ES-I3 (cell line): ENCODE measurements around the gene MAPK6.

Source experiments
- H3K36me3 ChIP-seq: 2 replicates; pipeline ENCODE4 v1.6.1; 2013; ENCODE audit warnings: mild to moderate bottlenecking, low read length, control low read depth, moderate library complexity; ENCODE audit not compliant: insufficient read depth
- H3K4me1 ChIP-seq: 2 replicates; pipeline ENCODE4 v1.6.1; 2013; ENCODE audit warnings: mild to moderate bottlenecking, control low read depth, low read length; ENCODE audit not compliant: insufficient read depth
- H3K9ac ChIP-seq: 2 replicates; pipeline ENCODE4 v1.6.1; 2013; ENCODE audit warnings: low read depth, mild to moderate bottlenecking, low read length, moderate library complexity
- H3K9me3 ChIP-seq: 2 replicates; pipeline ENCODE4 v1.6.1; 2013; ENCODE audit warnings: mild to moderate bottlenecking, low read length, moderate library complexity; ENCODE audit not compliant: control insufficient read depth, insufficient read depth

Gene MAPK6

DNA sequence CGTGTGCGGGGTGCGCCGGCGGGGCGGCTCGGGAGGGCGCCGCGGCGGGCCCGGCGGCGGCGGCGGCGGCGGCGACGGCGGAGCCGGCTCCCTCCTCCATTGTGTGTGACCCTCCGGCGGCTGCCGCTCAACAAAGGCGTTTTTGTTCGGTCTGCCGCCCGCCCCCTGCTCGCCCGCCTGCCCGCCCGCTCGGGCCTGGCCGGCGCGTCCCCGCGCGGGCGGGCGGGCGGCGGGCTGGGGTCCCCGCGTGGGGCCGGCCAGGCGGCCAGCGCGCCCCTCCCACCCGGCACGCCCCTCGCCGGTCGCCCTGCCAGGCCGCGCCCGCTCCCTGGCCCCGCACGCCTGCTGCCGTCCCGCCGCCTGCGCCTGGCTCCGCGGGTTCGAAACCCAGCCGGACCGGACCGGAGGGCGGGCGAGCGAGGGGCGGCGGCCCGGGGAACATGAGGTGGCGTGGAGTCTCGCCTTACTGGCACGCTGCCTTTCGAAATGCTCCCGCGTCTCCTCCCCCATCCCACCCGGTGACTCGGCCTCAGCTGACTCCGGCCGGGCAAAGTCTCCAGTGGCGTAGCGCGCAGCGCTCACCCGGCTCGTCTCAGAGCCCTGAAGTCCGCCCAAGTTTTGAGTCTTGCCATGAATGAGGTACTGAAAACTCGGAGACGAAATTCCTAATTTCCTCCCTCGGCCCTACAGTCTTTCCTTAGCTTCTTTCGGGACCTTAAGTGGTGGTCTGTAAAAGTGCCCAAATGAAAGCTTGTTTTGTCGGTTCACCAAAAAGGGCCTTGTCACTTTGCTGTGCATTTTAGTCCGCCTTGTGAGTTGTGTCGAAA lies 588 bp downstream of the MAPK6 start:
- no peaks in the 10 kb centered on the region for H3K9me3 ChIP-seq
- no peaks in the 10 kb centered on the region for H3K36me3 ChIP-seq
- H3K9ac ChIP-seq: peak overlapping the region; percentile 93
- H3K4me1 ChIP-seq: peaks cover 16% of the 10 kb centered on the region

DNA sequence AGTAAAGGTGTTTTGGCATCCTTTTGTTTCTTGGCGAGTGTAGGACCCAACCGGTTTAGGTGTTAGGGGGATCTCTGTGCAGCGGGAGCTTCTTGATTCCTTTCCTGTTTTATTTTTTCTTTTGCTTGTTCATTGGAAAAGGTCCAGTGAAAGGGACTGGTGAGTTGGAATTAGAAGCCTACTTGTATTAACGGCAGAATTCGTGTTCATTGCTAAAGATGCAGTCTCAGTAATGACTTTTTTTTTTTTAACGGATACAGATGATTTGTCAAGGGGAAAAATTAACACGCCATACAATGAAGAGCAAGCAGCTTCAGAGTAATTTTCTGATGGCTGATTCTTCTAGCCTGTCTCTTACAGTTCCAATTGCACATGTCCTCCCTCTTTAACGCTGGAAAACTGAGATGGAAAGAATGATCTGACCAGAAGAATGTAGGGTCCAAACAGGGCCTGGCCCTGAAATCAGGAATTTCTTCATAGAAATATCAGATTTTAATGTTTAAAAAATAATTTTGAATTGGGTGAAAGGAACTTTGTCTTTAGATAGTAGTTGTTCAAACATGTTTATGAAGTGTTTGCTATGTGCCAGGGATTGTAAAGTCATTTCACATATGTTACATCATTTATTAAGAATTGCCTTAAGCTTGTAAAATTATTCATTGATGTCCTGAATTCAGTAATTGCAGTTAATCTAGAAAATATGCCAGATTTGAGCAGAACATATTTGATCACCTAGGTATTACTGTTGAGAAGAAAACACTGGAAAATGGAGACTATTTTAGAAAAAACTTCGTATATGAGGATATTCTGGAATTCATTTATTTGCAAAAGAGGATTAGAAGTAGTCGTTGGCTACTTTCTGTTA lies 1.4 kb downstream of the MAPK6 start:
- no peaks in the 10 kb centered on the region for H3K36me3 ChIP-seq
- no peaks in the 10 kb centered on the region for H3K9me3 ChIP-seq
- H3K9ac ChIP-seq: peak overlapping the region; percentile 93
- H3K4me1 ChIP-seq: peaks cover 16% of the 10 kb centered on the region

DNA sequence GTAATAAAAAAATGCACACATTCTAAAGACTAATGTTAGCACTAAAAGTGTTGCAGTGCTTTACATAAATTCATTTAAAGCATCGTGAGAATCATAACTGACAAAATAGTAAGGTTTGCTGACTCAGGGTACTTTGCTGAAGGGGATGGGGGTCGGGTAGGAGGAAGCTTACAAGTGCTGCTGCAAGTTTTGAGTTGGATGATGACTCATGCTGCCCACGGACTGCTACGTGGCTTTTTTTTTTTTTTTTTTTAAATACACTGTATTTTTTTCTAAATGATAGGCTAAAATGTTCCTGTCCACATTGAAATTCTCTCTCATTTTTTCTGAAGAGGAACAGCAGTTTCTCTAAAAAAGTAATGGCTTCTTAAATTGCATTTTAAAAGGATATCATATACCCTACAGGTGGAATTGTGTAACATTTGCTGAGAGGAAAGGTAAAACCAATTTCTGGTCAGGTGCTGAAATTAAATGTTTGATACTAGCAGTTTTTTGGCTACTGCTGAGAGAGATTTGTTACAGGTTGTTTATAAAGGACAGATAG lies 2.2 kb downstream of the MAPK6 start:
- no peaks in the 10 kb centered on the region for H3K36me3 ChIP-seq
- H3K9ac ChIP-seq: peak overlapping the region; percentile 93
- peaks cover 16% of the 10 kb centered on the region for H3K4me1 ChIP-seq
- no peaks in the 10 kb centered on the region for H3K9me3 ChIP-seq

DNA sequence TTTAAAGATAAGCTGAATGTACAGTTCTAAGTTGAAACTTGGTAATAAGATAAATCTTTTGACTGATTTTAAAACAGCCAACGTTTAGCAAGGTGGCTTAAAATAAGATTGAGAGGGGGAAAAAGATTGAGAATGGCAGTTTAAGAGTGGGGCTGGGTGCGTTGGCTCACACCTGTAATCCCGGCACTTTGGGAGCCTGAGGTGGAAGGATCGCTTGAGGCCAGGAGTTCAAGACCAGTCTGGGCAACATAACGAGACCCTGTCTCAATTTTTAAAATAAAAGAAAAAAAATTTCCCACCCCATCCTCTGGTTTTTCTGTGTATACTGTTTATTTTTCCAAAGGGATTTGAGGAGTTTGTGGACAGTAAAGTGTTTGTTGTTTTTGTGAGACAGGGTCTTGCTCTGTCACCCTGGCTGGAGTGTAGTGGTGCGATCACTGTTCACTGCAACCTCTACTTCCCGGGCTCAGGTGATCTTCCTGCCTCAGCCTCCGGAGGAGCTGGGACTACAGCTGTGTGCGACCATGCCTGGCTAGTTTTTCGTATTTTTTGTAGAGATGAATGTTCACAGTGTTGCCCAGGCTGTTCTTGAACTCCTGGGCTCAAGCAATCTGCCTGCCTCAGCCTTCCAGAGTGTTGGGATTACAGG lies 3.0 kb downstream of the MAPK6 start:
- no peaks in the 10 kb centered on the region for H3K36me3 ChIP-seq
- no peaks in the 10 kb centered on the region for H3K9me3 ChIP-seq
- peaks cover 16% of the 10 kb centered on the region for H3K4me1 ChIP-seq
- H3K9ac ChIP-seq: peak overlapping the region; percentile 93; the same call in 1 of the 2 replicates

DNA sequence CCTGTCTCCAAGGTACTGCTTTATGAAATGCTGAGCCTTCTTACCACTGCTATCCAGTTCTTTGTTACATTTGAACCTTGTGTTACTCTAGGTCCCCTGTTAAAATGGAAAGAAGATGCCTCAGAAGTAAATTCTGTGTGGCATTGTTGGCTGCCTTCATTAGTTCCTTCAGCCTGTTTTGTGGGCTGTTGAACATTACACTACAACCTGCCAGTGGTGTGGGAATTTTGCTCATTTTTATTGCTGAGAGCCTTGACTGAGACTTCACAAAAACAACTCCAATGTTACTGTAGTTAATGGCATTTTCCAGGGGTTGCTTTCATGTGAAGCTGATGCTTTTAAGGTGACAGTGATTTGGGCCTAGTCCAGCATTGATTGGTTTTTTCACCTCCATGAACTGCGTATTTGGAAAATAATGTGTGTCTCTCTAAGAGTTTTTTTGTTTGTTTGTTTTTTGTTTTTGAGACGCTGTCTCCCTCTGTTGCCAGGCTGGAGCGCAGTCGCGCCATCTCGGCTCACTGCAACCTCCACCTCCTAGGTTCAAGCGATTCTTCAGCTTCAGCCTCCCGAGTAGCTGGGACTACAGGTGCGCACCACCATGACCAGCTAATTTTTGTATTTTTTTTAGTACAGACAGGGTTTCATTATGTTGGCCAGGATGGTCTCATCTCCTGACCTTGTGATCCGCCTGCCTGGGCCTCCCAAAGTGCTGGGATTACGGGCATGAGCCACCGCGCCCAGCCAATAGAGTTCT lies 4.3 kb downstream of the MAPK6 start:
- no peaks in the 10 kb centered on the region for H3K36me3 ChIP-seq
- peak overlapping the region; percentile 11; the same call in 1 of the 2 replicates for H3K9ac ChIP-seq
- H3K4me1 ChIP-seq: peaks cover 16% of the 10 kb centered on the region
- no peaks in the 10 kb centered on the region for H3K9me3 ChIP-seq

DNA sequence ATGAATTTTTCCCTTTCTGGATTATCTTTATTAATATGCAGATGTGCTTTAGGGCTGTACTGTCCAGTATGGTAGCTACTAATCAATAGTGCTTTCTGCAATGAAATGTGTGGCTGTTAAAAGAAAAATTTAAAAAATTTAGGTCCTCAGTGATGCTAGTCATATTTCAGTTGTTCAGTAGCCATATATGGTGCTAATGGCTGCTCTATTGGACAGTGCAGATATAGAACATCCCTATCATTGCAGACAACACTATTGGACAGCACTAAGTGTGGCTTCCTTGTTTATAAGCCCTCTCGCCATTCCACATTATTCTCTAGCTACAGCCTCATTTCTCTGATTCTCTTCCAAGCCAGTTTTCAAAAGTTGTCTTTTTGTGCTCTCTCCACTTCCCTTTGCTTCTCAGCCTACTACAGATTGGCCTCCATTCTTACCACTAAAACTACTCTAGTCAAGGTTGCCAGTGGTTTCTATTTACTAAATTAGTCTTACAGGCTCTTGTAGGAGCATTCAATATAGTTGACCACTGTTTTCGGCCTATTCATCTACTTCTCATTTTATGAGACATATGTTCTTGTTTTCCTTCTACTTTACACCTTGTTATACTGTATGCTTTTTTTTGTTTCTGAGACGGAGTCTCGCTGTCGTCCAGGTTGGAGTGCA lies 9.5 kb downstream of the MAPK6 start:
- Histone ChIP-seq H3K36me3 (no peaks in the 10 kb centered on the region; the same call in 1 of the 2 replicates), H3K9ac (no peak overlapping the region), H3K9me3 (no peaks in the 10 kb centered on the region), H3K4me1 (peaks cover 8% of the 10 kb centered on the region)

DNA sequence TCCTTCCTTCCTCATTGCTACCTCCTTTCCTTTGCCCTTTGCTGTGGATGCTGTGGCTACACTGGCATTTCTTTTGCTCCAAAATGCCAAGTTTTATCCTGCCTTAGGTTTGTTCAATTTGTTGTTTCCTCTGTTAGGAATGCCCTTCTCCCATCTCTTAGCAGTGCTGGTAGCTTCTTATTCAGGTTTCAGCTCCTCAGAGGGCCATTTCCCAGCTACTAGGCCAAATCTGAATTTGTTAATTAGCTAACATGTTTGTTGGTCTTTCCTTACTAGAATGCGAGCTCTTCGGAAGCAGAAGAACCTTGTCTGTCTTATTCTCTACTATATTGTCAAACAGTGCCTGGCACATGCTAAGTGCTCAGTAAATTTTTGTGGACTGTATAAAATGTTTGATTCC lies 11.0 kb downstream of the MAPK6 start:
- no peaks in the 10 kb centered on the region for H3K9me3 ChIP-seq
- H3K4me1 ChIP-seq: peaks cover 8% of the 10 kb centered on the region
- H3K36me3 ChIP-seq: no peaks in the 10 kb centered on the region; the same call in 1 of the 2 replicates
- H3K9ac ChIP-seq: no peak overlapping the region

DNA sequence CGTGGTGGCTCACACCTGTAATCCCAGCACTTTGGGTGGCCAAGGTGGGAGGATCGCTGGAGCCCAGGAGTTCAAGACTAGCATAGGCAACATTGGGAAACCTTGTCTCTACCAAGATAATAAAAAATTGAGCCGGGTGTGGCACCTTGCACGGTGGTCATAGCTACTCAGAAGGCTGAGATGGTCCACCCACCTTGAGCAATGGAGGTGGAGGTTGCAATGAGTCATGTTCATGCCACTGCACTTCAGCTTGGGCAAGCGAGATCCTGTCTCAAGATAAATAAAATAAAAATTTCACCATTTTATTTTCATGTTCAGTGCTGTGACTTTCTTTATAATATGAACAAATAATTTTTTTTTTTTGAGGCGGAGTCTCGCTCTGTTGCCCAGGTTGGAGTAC lies 12.5 kb downstream of the MAPK6 start:
- H3K9me3 ChIP-seq: no peaks in the 10 kb centered on the region
- H3K4me1 ChIP-seq: peaks cover 8% of the 10 kb centered on the region
- H3K36me3 ChIP-seq: no peaks in the 10 kb centered on the region; the same call in 1 of the 2 replicates
- no peak overlapping the region for H3K9ac ChIP-seq

DNA sequence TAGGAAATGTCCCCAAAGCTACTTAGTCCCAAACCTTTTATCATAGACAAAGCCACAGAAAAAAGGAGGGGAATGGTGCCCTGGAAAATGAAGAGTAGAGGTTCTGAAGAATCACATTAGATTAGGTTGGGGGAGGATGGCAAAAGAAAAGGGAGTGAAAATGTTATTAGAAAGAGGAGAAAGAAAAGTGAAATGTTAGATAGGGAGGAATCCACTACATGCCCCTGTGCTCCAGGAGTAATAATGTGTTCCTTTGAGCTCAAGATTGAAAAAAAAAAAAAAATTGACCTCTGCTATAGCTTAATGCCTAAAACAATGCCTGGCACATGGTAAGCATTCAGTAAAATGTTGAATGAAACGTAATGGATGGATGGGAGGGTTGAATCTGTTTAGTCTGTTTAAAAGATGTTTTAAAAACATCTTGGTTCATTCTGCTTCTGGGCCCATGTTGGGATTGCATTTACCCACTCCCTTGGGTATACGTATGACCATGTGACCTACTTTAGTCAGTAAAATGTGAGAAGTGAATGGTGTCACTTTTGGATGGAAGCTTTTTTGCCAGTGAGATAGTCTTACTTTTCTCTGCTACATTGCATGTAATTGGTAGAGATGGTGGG lies 19.0 kb downstream of the MAPK6 start:
- no peaks in the 10 kb centered on the region; the same call in 1 of the 2 replicates for H3K36me3 ChIP-seq
- peaks cover 17% of the 10 kb centered on the region for H3K4me1 ChIP-seq
- H3K9ac ChIP-seq: no peak overlapping the region
- no peaks in the 10 kb centered on the region for H3K9me3 ChIP-seq

DNA sequence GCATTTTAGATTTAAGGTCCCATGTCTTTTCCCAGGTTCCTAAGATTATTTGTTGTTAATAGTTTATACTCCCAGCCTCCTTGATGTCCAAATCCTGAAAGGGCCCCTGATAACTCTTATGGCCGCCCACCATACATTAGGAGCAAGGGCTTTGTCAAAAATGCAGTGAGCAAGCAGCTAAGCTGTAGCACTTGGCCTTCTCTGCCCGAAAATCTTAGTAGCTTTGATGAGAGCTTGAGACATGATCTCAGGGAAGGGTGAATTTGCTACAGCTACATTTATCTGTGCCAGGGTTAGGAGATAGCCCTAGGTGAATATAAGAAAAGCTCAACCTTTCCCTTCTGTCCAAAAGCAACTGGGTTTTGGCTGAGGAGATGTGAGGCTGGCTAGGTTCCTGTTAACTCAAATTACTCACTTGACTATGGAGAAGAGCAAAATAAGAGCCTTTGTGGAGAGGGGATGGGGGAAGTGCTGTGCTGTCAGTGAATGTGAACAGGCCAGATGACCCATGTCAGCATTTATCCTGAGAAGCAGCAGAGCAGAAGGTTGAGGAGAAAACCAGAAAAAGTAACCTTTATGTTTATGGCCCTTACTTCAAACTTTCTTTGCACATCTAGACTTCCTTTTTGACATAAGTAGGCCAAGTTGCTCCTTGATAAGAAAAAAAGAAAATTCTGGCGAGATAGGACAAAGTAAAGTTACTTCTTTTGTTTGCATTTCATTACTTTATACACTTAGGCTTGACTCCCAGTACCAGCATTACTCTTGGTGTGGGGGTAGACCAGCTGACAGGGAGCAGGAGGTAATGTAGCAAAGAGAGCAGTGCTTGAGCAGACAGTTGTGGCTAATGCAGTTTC lies 21.1 kb downstream of the MAPK6 start:
- Histone ChIP-seq H3K36me3 (no peaks in the 10 kb centered on the region), H3K4me1 (peaks cover 17% of the 10 kb centered on the region), H3K9me3 (no peaks in the 10 kb centered on the region), H3K9ac (no peak overlapping the region)

DNA sequence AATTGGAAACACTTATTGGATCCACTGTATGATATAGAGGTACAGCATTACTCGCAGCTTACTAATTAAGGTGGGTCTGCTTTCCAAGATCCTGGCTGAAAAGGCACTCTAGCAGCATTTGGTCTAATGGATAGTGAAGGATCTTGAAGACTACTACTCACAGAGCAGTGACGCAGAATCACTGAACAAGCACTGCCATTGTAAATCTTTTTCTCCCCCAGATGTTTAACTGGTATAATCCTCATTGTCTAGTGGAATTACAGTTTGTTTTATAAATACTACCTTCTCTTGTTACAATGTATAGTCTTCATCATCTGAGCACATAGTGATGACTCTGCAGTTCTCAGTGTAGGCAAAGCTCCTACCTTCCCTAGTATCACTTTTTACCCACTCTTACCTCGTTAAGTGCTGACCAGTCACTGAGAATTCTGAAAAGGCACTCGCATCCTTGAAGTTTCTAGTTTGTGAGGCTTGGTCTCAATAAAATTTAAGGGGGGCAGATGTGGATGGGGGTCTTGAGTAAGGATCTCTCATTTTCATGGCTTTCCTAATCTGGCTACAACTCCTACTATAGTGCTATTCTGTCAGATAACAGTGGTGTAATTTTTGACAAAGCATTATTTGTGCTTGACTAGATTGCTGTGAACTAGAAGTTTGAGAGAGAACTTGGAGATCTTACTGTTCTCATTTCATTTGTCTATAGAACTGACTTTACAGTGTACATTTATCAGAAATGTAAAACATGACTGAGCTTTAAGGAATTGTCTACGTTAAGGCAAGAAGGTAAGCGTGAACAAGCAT lies 23.2 kb downstream of the MAPK6 start:
- Histone ChIP-seq H3K36me3 (peaks cover 9% of the 10 kb centered on the region; the same call in 1 of the 2 replicates), H3K9me3 (no peaks in the 10 kb centered on the region), H3K4me1 (peaks cover 16% of the 10 kb centered on the region), H3K9ac (no peak overlapping the region)
